SKM-1 (cell line): Measurements from ENCODE around the gene MICAL2.

Experiments
- DNase-seq: peaks from one replicate; lab custom pipeline; 2025; ENCODE audit not compliant: unreplicated experiment; lab: John Stamatoyannopoulos, UW

MICAL2 gene

DNA sequence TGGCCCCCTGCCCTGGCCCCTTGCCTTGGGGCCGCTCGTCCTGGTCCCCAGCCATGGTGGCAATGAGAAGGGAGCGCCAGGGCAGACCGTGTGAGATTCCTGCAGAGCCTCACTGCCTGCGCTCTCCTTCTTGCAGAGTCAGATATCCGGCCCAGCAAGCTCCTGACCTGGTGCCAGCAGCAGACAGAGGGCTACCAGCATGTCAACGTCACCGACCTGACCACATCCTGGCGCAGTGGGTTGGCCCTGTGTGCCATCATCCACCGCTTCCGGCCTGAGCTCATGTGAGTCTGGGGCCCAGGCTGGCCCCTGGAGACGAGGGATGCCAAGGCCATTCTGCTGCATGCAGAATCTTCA is 114.1 kb downstream of the MICAL2 start:
- no peak for DNase-seq

DNA sequence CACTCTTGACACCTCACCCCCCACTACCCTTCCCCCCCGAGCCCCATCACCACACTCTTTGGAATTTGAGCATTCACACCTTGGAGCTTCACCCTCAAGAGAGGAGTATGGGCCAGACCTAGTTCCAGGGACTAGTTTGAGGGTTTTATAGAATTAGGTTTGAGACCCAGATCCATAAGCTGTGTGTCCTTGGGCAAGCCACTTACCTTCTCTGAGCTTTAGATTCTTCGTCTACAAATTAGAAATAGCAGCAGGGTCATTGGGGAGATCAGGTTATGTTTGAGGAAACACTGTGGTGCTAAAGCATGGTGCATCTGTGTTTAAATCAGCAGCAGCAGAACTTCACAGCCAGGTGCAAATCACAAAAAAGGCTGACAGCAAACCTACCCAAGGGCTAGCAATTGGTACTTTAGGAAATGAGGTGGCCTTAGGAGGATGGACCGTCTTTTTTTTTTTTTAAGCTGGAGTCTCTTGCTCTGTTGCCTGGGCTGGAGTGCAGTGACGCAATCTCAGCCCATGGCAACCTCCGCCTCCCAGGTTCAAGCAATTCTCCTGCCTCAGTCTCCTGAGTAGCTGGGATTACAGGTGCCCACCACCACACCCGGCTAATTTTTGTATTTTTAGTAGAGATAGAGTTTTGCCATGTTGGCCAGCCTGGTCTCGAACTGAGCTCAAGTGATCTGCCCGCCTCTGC is 114.8 kb downstream of the MICAL2 start:
- DNase-seq, result no peak

DNA sequence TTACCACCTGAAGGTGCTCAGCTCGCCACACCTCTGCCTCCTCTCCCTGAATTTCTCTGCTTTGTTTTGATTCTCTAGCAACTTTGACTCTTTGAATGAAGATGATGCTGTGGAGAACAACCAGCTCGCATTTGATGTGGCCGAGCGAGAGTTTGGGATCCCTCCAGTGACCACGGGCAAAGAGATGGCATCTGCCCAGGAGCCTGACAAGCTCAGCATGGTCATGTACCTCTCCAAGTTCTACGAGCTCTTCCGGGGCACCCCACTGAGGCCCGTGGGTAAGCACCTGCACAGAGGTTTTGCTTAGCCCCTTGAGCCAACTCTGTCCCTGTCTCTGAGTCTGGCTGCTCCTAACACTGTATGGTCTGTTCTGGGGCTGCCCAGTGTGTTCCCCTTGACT is 115.7 kb downstream of the MICAL2 start:
- no peak for DNase-seq

DNA sequence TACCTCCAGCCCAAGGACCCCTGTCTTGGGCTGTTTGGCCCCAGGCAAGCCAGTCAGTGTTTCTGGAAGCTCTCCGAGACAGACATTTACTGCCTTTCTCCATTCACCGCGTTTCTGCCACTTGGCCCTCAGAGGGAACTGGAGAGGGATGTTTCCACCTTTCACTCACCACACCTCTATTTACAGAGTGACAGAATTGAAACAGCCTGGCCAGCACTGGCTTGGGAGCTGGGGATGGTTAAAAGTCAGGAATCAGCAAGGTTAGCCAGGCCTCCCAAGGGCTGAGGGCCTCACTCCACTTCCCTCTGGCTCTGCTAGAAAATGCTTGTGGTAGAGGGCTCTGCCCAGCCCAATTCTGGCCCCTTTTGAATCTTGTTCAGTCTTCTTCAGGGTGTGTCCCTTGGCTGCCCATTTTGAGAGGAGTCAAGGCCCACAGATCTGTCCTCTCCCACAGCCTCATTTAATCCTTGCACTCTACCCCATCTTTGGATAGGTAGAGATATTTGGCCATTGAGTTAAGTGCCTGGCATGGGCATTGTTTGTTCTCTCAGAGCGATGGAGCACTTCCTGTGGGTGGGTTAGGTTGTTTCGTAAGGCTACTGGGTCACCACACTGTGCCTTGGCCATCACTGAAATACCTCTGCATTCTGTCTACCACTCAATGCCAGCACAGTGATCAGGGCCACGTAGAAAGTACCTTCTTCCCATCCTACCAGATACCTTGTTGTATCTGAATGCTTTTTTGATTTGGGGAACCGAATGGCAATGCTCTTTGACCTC is 119.2 kb downstream of the MICAL2 start:
- DNase-seq, result no peak

DNA sequence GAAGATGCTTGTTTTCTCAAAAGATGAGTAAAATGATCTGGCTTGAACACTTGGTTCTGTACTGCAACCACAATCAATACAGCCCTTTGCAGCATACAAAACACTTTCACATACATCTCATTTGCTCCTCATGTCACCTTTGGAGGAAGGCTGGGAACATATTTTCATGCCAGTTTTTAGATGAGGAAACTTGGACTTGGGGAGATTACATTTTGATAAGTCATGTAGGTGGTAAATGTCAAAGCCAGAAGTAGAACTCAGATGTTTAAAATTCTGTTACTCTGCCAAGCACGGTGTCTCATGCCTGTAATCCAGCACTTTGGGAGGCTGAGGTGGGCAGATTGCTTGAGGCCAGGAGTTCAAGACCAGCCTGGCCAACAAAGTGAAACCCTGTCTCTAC is 121.8 kb downstream of the MICAL2 start:
- no peak for DNase-seq

DNA sequence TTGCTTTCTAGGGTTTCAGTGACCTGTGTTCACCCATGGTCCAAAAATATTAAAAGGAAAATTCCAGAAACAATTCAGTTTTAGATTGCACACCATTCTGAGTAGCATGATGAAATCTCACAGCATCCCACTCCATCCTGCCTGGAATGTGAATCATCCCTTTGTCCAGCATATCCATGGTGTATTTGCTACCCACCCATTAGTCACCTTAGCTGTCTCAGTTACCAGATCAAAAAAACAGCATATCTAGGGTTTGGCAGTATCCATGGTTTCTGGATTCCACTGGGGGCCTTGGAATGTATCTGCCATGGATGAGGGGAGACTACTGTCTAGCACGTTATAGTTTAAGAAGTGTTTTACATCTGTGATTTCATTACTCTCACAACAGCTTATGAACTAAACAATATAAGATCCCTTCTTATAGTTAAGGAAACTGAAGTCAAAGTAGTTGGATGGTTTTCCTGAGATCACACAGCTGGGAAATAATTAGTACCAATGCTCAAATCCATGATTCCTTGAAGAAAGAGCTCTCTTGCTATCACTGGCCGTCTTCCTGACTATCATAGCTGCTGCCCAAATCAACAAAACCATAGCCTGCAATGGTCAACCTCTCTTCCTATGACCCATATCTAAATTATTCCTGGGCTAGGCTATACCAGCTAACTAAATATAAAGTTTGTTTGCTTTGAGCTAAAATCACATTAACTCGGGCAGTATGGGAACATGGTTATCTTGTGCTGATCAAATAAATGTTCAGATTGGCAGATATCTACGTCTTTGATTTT is 122.6 kb downstream of the MICAL2 start:
- DNase-seq, result no peak

DNA sequence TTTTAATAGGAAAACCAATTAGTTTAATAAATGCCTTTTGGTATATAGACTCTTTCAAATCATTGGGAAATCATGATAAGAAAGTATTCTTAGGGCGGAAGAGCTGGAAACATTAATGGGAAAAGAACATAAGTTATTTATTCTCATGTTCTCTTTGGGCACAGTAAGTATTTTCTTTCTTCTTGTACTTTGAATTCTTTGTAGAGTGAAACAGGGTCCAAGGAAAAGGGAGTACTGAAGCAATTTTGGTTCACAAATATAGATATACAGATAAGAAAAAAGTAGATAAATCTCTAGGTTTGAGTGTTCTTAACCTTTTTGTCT is 123.2 kb downstream of the MICAL2 start:
- no peak for DNase-seq

DNA sequence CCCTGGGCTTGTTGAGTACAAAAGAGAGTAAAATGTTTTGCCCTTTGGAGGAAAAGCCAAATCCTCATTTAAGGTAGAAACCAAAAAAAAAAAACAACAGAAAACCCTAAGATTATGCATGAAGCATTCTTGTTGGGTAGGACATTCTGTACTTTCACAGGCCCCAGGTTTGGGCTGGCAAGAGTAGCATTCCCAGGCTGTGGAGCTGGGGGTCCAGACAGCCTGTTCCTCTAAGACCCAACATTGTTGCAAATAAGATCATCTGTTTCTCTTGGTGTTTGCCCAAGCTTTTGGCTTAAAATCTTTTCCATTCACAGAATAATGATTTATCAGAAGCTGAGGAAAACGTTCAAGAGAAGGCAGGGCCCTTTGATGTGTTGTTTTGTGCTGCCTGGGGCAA is 123.8 kb downstream of the MICAL2 start:
- no peak for DNase-seq

DNA sequence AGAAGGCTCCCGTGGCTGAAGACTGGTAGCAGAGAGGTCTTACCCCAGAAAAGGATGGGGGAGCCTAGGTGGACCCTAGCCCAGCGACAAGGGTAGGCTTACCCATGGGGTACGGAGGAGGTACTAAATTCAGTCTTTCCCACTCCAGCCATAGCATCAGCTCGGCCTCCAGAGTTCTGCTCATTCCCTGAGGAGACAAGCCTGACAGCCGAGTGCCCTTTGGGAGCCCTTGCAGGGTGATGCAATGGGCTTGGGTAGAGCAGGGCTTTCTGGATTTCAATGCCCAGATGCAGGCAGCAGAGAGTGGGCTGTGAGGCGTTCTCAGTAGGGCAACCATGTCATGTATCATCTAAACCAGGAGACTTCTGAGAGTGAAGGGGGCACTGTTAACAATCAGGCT is 124.7 kb downstream of the MICAL2 start:
- DNase-seq, result no peak

DNA sequence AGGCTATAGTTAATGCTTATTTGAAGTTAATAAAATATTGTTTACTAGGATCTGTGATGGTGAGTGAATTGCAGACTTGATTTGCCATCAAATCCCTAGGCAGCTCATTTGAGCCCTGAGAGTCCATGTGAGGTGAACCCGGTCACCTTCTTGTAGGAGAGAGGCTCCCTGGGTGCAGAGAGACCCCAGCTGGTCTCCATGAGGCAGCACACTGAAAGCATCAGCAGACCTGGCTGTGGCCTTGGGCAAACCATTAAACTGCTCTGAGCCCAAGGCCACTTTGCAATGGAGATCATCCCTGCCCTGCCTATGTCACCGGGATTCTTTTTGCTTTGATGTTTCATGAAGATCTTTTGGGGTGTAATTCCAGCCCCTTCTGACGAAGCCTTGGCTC is 125.2 kb downstream of the MICAL2 start:
- DNase-seq, result no peak

DNA sequence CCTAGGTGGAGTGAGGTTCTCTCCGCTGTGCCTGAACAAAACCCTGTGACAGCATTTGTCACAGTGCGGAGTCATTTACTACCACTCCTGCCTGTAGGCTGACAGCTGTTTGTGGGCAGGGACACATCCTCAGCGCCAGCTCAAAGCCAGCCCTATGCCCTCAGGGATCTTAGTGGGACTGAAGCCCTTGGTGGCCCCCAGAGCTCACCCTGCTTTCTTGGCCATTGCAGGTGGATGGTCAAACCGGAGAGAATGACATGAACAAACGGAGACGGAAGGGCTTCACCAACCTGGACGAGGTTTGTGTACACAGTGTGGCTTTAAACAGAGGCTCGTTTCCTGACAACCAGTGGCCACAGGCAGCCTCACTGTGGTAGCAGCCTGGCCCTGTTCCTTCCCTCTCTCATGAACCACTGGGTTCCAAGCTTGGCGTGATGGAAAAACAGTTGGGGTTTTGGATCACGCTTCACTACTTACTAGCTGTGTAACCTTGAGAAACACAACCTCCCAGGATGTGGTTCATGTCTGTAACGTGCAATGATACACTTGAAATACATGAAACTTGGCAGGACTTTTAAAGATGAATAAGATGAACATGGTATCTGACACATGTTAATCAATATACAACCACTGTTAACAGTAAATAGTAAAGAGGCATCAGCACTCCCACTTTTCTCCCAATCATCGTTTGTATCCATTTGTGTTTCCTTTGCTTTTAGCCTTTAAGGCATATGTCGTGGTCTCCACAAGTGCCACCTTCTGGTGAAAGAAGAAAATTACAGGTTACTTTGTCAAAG is 125.8 kb downstream of the MICAL2 start:
- DNase-seq, result peak; percentile 72

DNA sequence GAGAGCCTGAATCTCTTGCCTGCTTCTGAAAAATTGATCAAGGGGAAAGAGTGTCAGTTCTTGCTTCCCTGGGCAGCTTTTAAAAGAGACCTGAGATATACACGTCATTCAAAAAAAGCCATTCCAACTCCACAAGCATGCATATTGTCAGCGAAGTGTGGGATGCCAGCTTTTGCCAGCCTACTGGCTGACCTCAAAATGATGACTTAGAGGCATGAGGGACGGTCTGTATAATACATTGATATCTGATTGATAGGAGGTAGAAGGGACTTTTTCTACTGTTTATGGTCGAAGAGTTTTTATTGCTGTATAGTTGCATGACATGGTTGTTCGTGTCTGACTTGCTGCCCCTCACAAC is 126.3 kb downstream of the MICAL2 start:
- no peak for DNase-seq

DNA sequence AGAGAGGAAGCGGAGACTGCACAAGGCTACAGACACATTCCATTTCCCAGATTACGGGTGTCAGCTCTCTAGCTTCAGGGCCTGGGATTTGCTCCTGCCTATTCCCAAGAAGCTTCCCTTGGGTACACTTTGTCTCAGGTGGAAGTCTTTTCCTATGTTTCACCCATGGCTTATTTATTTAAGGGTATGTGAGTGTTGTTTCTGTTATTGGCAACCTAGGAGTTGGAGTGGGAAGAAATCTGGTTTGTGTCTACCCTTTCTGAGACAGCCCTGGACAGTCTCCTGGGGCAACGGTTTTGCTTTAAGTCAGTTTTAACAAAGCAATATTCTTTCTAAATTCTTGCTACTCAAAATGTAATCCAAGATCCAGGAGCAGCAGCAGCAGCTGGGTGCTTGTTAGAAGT is 127.0 kb downstream of the MICAL2 start:
- DNase-seq, result no peak

DNA sequence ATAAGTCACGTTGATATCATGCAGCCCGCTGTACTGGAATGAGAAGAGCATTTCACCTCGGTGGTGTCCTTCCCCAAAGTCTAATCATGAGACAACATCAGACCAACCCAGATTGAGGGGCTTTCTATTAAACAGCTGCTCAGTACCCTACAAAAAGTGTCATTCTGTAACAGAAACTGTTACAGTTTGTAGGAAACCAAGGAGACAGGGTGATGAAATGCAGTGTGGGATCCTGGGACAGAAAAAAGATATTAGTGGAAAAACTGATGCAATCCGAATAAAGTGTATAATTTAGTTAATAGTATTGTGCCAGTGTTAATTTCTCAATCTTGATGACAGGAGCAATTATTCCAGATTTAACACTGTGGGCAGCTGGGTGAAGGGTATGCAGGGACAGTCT is 128.0 kb downstream of the MICAL2 start:
- DNase-seq, result no peak

DNA sequence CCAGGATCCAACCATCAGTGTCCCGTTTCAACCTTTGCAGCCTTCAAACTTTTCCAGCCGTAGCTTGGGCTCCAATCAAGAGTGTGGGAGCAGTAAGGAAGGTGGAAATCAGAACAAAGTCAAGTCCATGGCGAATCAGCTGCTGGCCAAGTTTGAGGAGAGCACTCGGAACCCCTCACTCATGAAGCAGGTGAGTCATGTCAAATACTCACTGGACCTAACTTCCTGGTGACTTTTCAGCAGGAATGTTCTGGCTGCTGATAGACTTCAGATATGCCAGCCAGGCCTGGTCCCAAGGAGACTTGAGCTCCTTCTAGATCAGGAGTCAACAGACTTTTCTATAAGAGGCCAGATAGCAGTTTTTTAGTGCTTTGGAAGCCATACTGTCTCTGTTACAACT is 129.0 kb downstream of the MICAL2 start:
- DNase-seq, result no peak

DNA sequence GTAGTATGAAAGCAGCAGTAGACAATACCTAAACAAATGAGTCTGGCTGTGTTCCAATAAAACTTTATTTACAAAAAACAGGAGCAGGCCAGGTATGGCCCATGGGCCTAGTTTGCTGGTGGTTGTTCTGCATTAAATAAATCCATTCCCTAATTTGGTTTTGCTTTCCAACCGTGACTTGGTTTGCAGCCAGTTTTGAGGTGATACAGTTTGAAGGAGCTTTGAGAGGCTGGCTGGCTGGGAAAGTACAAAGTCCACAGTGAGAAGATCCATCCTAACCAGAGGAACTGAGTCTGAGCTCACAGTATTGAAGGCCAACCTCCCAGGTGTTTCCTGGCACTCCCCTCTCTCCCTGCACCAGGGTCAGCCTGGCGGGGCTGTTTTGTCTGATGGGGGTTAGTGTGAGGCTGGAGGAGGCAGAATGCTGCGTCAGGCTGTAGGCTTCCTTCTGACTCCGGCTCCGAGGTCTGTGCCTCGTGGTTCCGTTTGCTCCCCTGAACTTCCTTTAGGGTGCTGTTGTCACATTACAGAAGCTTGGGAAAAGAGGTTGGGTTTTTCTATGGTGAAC is 129.5 kb downstream of the MICAL2 start:
- no peak for DNase-seq

DNA sequence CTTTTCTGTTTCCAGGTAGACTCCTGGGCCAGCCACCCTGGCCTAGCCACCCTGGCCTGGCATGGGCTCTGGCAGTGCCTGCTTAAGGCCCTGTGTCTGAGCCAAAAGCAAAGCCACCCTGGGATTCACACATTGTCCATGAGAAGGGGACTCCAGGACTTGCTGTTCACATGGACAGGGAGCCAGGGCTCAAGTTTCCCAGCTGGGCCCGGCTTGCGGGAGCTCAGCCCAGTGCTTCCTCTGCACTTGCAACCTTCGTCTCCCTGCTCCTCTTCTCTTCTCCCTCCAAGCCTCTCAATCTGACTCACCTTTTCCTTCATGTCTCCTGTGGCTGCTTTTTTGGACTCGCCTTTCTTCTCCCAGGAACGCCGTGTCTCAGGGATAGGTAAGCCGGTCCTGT is 130.3 kb downstream of the MICAL2 start:
- no peak for DNase-seq

DNA sequence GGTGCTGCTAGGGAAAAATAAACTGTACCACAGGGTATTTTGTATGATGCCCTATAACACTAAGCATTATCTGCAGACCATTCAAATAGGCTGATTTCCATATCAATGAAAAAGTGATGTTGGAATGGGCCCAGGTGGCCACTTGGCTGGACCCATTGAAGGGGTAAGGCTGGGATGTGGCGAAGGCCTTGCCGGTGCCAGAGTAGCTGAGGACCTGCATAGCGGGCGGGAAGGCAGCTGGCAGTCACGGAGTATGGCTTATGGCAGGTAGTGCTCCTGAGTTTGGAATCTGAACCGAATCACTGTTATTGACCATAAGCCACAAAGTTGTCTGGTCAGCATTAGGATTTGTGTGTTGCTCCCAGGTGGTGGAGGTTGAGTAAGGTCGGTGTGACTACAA is 131.0 kb downstream of the MICAL2 start:
- no peak for DNase-seq

DNA sequence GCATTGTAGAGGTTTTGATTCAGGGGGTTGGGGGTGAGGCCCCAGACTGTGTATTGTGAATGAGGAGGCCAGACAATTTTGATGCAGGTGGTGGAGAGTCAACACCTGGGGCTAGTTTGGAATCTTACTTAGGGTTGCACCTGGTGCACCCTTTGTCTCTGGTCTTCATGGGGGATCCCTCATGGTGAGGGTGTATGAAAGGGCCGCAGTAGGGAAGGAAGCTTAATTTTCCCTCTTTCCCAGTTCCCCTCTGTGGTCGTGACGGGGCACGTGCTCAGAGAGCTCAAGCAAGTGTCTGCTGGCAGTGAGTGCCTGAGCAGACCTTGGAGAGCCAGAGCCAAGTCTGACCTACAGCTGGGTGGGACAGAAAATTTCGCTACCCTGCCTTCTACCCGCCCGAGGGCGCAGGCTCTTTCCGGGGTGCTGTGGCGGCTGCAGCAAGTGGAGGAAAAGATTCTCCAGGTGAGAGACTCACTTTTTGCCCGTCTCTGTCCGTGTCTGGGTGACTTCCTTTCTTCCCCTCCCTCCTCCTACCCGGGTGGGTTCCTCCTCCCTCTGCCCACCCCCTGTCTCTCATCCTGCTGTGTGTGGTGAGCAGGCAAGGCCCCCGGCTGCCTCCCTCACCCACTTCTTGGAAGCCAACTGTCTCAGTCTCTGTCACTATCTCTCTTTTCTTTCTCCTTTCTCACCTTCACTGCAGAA is 131.7 kb downstream of the MICAL2 start:
- no peak for DNase-seq

DNA sequence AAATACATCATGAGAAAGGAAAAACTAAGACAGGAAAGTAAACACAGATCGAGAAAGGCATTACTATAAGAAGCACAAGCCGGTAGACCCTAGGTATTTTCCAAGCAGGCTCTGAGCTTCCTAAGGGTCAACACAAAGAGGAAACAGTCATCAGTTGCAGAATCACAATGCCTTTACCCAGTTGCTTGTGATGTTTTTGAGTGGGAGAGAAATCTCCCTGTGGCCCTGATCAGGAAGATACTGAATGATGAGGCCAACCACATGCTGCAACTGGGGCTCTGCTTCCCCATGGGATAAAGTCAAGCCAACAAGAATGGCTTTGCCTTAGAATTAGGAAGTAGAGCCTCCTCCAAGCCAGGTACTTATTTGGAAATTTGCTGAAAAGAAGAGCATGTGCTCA is 132.6 kb downstream of the MICAL2 start:
- no peak for DNase-seq

DNA sequence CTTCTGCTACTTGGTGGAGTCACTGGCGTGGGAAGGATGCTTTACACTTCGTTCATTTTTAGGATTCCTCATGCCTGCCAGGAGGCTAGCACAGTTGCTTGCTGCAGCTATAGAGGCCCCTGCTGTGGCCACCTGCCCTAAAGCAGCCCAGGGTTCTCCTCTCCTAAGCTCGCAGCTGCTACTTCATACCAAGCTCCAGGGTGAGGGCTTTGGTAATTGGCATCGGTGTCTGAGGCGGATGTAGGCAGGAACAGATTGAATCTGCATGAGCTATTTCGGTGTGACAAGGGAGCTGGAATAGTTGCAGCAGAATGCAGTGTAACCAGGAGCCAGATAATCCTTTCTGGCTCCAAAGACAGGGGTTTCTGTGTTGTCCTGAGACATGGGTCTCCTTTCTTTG is 133.1 kb downstream of the MICAL2 start:
- no peak for DNase-seq
